NCI-H146 (cell line): Measurements from ENCODE around the gene TEKT5.
"Not testable (repeated sequence)": the region's sequence is repeated elsewhere in the genome, so short reads cannot be mapped to it uniquely, and the experiment has no call there.

ENCODE experiments used
- DNase-seq: peaks from one replicate; lab custom pipeline; 2025; lab: John Stamatoyannopoulos, UW

TEKT5 gene

DNA sequence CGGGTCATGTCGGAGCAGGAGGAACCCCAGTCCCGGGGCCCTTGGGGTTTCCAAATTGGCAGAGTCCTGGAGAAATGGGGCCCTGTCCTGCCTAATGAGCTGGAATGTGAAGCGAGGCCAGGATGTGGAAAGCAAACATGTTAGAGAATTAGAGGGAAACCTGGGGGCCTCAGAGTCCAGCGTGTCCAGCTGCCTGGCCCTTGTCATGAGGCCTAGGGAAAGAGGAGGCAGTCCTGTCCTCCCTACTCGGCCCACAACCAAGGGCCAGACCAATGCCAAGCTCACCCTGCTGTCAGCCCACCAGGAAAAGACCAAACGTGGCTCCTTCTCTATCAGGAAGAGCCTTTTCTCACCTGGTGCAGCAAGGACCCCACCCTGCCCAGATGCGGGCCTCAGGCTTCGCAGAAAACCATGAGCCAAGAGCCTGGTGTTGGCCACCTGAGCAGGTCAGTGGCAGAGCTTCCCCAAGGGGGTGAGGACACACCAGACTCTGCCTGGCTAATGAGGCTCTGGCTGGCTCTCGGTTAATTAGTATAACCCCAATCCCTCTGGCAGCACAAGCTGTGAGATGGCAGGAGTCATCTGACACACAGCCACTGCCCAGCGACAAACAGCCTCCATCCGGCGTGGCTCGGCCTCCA, 10.1 kb downstream of the TEKT5 start:
- no peak for DNase-seq

DNA sequence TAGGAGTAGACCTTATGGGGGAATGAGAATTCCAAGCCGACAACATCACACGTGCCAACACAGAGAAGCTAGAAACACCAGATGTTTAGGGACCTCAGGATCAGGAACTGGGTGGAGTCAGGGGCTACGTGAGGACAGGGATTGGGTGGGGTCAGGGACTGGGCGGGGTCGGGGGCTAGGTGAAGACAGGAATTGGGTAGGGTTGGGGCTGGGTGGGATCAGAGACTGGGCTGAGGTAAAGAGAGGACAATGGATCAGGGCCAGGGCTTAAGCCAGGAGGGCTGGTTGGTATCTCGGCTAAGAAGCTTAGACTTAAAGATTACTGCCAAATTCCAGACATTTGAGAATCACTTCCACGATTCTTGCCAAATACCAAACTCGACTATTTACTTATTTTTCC, 11.6 kb downstream of the TEKT5 start:
- DNase-seq: no peak

DNA sequence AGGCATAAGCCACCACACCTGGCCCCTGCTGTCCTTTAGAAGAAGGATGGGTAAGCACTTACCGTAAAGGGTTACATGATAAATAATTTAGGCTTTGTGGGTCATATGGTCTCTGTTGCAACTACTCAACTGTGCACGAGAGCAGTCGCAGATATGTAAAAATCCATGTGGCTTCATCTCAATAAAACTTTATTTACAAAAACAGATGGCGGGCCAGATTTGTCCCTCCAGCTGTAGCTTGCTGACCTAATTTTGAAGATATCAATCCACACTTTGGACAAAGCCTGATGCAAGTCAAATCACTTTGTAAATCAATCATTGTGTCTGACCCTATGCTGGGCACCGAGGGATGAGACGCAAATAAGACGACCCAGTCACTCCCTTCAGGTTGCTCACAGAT, 12.1 kb downstream of the TEKT5 start:
- no peak for DNase-seq

DNA sequence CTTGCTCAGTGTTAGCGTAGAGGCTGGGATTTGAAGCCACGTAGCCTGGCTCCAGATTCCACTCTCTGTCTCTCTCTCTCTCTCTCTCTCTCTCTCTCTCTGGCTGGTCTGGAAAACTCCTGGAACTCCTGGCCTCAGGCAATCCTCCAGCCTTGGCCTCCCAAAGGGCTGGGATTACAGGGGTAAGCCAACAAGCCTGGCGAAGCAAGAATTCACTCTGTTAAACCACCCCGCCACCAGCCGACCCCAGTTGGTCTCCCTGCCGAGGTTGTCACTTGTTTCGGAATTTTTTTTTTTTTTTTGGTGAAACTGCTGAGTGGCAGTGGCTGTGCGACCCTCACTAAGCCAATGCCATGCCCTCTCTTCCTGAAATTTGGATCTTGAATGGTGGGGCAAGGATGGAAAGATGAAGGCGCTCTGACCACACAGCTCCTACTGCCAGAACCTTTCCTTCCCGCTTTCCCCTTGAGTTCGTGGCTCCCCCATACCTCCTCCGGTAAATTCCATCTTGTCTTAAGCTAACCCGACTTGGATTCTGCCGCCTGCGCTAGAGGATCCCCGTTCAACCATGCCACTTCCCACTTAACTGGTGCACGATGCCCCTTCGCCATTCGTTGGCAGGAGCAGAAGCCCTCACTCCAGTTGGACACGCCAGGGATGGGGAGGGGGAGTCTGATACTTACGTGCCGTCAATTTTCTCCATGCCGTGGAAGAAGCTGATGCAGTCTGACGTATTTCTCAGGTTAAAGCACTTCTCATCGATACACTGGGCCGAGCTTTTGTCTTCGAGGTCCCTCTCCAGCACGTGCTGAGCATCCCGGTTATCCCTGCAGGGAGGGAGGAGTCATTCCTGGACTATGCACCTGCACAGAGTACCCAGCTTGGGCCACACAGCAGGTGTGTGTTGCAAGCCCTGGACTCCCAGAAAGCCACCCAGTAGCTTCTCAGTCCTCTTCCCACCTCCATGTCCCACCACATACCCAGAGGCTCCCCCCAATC, 13.1 kb downstream of the TEKT5 start:
- DNase-seq: no peak

DNA sequence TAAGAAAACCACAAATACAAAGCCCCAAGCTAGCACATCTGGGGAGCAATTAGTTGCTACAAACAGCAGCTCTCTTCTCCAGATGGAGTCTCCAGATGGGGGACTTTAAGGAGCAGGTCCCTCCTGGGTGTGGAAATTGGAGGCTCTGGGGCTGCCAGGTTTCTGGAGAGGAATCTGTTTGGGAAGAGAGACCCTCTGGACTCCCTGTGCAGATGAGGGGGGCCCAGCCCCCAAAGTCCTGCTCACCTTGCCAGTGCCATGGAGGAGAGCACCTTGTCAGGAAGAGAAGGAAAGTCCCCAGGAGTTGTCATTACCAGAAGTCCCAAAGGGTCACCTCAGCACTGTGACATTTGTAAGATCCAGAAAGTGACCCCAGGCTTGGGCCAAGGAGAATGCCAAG, 14.8 kb downstream of the TEKT5 start:
- DNase-seq: no peak

DNA sequence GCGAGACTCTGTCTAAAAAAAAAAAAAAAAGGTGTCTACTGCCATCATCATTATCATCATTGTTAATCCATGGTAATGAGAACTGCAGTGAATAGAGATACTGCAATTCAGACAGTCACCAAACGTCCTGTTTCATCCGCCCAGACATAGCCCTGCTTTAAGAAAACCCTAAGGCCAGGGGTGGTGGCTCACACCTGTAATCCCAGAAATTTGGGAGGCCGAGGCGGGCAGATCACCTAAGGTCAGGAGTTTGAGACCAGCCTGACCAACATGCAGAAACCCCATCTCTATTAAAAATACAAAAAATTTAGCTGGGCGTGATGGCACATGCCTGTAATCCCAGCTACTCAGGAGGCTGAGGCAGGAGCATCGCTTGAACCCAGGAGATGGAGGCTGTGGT, 15.3 kb downstream of the TEKT5 start:
- DNase-seq: not testable (repeated sequence)

DNA sequence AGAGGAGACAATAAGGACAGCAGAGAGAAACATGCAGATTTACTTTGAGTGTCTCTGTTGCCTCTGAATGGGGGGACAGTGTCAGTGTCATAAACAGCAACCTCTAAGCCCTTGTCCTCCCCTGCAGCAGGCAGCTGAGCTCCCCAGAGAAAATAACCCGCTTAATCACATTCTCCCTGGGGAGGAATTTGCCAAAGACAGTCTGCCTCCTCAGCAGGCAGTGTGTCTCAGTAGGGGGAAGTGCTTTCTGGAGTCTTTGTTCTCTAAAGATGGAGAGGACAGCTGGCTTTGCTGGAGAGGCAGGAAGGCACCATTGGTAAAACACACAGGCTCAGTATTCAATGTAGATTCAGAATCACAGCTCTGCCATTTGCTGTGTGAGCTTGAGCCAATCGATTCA, 16.1 kb downstream of the TEKT5 start:
- no peak for DNase-seq

DNA sequence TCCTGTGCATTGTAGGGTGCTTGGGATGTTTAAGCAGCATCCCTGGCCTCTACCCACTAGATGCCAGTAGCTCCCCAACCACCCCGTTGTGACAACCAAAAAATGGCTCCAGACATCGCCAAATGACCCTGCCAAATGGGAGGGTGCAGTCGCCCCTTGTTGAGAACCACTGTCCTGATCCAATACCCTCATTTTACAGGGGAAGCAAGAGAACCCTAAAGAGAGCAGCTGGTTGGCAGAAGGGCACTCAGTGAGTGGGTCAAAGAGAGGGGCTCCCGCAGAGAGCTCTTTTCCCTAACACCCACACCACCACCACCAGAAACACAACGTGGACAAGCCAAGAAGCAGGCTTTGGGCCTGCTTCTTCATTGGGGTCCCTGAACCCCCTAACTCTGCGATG, 18.4 kb downstream of the TEKT5 start:
- no peak for DNase-seq

DNA sequence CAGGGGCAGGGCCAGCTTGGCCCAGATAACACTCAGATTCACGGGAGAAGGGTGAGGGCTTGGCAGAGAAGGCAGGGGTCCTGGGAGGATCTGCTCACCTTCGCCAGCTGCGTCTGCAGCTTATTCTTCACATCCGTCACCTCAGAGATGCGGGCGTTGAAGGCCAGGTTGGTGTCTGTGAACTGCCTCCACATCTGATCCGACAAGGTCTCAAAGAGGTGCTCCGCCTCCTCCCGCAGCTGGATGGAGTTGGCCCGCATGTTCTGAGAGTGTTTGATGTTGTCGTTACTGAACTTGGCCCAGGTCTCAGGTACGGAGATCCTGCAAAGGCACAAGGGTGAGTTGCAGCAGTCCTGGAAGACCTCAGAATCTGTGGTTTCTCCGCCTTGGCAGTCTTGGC, 18.9 kb downstream of the TEKT5 start:
- DNase-seq: no peak

DNA sequence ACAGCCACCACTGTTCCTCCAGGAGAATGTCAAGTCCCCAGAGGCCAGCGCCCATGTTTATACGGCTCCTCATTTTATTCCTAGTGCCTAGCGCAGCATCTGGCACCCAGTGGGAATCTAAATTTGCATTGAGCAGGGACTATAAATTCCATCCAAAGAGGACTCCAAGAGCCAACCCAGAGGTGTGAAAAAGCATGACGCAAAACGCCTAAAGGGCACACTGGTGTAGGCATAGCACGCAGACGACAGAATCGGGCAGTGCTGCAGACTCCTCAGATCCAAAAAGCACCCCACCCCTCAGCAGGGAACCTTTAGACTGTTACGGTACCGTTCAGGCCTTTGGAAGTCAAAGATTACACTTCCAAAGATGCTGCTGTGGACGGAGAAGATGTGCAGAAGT, 19.5 kb downstream of the TEKT5 start:
- no peak for DNase-seq

DNA sequence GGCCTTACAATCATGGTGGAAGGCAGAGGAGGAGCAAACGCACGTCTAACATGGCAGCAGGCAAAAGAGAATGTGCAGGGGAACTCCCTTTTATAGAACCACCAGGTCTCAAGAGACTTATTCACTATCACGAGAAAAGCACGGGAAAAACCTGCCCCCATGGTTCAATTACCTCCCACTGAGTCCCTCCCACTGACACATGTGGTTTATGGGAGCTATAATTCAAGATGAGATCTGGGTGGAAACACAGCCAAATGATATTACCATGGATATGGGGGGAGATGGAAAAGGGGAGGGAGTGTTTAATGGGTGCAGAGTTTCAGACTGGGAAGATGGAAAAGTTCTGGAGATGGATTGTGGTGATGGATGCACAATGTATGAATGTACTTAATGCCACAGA, 23.0 kb downstream of the TEKT5 start:
- no peak for DNase-seq

DNA sequence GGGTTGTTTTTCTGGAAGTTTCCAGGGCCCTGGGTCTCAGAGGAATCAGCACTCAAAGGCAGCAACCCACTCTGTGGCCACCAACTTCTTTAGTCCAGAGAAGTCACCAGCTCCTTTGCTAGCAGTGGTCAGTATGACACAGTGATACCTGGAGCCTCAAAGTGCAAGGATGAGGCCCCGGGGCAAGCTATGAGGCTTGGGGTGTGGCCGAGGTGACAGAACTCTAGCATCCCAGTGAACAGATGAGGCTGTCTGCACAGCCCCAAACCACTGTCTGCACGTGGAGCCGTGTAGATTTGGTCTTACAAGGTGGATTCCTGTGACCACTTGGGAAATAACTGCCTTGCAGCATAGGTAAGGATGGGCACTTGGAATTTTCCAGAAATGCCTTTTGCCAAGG, 24.9 kb downstream of the TEKT5 start:
- DNase-seq: no peak

DNA sequence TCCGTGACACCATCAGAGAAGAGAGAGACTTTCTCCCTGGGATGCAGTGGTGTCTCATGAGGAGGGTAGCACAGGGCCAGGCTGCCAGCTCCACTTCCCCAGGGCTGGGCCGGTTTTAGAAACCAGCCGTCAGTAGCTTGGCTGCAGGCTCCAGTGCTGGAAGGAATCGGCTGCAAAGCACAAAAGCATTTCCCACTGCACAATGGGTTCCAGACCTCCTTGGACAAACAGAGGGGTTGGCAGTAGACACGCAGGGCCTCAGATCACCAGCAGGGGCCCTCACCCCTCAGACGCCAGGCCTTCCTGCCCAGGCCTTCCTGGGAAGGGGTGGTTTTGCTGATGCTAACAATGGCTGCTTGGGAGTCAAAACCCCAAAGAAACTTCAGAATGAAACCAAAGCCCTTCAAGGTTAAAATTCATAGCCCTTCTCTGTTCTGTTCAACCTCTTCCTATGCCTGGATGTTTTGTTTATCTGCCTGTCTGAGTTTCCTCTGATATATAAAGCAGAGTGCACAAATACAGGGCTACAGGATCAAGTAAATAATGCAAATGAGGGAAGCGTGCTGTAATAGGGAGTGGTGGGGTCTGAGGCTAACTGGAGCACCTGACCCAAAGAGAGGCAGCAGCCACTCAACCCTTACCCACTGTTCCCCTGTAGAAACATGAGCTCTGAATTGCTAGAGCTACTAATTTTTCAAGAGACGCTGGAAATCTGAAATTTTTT, 26.2 kb downstream of the TEKT5 start:
- no peak for DNase-seq

DNA sequence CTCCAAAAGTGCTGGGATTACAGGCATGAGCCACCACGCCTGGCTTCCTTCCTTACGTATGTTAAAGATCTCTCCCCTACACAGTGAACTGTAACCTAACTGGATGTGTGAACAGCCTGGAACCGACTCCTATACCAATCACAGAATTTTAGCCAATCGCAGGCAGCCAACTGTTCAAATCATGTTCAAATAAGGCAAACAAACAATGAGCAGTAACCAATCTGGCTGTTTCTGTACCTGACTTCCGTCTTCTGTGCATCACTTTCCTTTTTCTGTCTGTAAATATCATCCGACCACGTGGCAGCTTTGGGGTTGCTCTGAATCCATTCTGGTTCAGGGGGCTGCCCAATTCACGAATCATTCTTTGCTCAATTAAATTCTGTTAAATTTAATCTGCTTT, 27.5 kb downstream of the TEKT5 start:
- no peak for DNase-seq

DNA sequence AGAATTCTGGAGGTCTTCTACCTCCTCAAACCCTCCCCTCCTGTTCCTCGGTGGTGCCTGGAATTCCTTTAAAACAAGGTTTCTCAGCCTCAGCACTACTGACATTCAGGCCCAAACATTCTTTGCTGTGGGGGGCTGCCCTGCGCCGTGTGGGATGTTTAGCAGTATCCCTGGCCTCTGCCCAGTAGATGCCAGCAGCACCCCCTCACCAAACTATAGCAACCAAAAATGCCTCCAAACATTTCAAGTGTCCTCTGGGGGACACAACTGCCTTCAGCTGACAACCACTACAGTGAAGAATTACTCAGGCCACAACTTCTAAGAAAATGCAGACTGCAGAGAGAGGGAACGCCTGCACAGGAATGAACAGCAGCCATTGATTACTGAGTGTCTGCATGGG, 28.4 kb downstream of the TEKT5 start:
- DNase-seq: no peak

DNA sequence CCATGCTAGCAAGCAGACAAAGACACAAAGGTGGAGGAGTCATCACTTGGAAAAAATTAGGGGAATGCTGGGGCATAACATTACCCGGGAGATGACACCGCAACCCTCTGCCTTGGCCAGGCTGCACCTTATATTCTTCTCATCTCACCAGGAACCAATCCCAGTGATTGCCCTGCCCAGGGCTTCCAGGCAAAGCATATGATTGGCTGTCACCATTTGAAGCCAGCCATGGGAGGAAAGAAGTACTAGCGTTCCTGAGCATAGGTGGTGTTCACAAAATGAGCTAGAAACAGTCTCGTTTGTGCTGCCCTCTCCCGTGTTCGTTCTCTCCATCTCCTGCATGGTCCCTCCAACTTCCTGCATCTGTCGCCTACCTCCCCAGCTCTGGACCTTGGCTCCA, 29.6 kb downstream of the TEKT5 start:
- DNase-seq: no peak

DNA sequence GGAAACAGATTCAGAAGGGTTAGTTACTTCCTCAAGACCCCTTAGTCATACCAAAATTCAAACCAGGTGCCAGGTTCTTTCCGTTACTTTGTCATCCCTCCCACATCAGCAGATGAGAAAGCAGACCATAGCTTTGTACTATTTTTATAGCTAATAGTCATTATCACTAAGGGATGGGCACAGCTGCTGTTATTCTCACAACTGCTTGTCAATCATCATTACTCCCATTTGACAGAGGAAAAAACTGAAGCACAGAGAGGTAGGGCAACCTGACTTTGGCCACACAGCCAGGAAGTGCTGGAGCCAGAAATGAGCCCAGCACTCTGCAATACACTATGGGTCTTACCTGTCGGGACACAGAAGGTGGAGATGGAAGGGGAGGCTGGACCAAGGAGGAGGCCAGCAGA, 30.0 kb downstream of the TEKT5 start:
- DNase-seq: no peak

DNA sequence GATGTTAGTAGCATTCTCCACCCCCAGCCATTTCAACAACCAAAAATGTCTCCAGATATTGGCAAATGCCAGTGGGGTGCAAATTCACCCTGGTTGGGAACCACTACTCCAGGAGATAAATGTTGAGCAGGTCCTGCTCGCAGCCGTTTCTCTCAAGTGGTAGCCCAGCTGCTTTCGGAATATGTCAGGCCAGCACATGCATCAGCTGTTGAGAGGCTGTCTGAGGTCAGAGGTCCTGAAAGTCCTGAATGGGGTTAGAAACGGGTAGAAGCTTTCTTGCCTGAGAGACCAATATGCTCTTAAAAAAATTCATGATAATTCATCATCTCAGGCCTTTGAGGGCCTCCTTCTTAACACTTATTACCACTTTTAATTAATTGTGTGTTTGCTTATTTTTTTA, 31.0 kb downstream of the TEKT5 start:
- no peak for DNase-seq

DNA sequence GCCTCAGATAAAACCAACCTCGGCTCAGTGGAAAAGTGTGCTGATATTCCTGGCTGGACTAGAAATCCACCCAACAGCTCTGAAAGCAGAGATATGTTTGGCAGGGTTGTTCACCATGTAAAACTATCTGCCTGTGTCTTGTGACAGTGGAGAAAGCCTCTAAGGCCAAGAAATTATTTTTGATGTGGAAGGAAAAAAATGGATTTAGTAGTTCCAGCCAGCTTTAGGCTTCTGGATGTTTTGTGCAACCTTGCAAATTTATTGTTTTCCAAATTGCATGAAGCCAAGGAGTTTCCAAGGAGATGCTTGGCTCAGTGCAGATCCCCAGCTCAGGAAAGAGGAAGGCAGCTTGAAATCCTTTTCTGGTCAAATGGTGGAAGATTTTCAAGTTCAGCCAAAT, 31.6 kb downstream of the TEKT5 start:
- DNase-seq: no peak

DNA sequence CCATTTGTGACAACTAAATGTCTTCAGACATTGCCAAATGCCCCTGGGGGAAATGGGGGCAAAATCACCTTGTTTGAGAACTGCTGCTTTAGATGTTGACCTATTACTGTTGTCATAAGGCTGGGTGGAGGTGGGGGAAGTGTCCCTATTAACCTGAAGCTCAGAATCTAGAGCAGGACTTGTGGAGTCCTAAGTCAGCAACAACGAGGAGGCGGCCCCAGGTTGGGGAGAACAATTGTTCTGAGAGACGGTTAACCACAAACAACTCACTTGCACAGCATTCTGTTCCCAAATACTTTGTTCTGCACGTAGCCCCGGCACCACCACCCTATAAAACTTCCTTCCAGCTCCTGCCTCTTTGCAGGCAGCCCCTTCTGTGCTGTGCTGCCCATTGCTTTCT, 32.5 kb downstream of the TEKT5 start:
- no peak for DNase-seq

DNA sequence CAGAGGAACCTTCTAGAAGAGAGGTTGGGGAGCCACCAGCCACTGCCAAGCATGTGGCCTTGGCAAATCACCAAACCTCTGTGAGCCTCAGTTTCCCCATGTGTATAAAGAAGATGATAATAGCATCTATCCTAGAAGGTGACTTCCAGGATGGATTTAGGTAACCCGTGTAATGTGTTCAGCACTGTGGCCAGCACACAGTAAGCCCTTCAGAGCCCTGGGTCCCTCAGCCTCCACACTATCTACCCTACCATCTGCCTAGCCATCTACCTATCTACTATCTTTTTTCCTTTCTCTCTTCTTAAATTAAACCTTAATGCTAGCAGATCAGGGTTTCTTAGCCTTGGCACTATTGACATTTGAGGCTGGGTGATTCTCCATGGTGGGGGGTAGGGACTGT, 33.0 kb downstream of the TEKT5 start:
- DNase-seq: no peak

DNA sequence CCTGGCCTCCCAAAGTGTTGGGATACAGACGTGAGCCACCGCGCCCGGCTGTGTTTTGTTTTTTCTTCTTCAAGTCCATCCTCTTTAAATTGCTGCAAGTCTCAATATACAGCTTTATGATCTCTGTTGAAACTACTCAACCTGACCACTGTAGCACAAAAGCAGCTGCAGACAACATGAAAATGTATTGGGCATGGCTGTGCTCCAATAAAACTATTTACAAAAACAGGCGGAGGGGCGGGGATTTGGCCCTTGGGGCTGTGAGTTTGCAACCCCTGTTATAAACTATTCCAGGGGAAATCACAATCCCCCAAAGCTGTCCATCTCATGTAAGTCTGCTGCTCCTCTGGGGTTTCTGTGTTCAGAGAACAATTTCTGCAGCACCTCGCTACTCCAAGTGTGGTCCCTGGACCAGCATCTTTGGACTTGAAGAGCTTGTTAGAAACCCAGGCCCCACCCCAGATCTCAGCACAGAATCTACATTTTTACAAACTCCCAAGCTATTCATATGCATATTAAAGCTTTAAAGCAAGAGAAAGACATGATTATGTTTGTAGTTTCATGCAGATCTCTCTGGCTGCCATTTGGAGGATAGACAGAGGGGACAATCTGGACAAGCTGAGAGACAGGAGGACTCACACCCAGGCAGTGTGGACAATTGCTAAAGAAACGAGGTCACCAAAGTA, 33.6 kb downstream of the TEKT5 start:
- no peak for DNase-seq
